DMS114 treated with DMSO at 0.1 percent for 48 hours (cell line): ENCODE data around the gene ARIH1.
"Not testable (repeated sequence)": the region's sequence is repeated elsewhere in the genome, so short reads cannot be mapped to it uniquely, and the experiment has no call there.

Experiments used
- DNase-seq: peaks from one replicate; lab custom pipeline; 2025; ENCODE audit not compliant: unreplicated experiment; lab: John Stamatoyannopoulos, UW

Gene ARIH1

DNA sequence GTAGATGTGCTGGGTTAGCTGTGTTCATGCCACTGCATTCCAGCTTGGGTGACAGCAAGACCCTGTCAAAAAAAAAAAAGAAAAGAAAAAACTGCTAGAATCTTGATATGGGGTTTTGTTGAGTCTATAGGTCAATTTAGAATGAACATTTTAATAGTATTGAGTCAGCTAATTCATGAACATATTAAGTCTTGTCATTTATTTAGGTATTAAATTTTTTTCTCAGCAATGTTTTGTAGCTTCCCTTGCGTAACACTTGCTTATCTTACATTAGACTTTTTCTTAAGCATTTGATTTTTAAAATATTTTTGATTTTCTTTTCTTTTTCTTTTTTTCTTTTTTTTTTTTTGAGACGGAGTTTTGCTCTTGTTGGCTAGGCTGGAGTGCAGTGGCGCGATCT, 119.7 kb downstream of the ARIH1 start:
- no peak for DNase-seq

DNA sequence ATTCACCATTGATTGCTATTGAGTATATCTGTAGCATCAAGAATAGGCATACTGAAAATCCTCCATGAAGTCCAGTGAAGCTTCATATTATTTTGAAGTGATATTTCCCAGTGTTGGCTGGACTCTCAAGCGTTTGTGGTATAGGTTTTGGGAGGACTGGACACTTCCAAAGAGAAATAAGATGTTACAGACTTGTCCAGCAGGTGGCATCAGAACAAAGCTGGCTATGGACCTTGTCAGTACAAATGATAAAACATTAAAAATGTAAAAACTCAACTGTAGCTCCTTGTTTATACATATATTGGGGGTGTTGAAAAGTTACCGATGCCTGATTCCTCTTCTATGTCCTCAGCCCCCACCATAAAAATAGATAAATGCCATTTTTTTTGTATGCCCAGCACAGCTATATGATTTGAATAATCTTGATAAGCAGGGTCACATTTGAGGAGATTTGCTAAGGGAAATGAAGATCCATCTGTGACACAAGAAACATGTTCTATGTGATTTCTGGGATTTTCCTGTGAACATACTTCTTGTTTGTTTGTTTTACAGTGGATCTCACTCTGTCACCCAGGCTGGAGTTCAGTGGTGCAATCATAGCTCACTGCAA, 125.8 kb downstream of the ARIH1 start:
- peak; percentile 67 for DNase-seq

DNA sequence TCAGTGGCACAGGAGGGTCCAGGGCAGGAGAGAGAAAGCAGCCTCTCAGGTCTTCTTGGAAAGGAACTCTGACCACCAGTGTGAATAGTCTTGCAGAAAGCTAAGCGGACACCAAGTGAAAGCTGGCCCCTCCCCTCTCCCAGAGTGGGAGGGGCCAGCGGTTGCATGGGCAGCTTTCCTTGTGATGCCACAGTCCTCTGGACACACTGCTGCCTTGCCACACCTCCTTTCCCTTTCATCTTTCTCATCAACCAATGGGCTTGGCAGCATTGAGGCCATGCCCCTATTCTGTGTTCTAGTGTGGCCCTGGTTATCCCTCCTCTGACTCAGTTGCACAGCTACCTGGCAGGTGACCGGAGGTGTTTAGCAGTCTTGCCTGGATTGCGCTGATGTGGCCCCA, 130.7 kb downstream of the ARIH1 start:
- DNase-seq: no peak

DNA sequence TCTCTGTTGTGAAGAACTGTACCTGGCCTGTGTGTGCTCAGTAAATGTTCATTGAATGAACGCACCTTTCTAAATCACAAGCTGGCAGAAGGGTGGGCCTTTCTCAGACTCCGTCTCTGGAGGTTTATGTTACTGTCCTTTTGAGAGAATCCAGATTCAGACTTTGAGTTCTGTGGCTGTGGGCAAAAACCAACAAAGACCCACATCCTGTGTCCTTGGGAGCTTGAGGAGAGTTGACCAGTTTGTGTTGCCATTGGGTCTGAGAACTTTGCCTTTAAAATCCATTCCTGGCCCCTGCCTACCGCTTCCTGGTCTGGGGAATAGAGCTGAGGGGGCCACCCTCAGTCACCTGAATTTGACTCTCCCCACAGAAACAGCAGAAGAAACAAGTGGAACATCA, 134.0 kb downstream of the ARIH1 start:
- not testable (repeated sequence) for DNase-seq

DNA sequence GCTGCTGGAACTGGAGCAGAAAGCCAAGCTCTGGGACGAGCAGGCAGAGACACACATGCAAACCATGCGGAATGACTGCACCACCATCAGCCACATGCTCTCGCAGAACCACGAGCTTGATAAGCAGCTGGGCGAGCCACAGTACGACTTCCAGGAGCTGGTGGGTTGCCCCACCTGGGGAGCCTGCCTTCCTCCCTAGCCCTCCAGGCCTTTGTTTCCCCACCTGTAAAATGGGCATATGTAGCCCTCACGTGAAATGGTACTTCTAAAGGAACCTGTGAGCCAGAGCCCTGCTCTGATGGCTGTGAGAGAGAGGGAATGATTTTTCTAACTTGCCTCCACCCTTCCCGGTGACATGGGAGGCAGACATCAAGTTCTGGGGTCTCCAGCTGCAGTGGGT, 135.7 kb downstream of the ARIH1 start:
- no peak for DNase-seq

DNA sequence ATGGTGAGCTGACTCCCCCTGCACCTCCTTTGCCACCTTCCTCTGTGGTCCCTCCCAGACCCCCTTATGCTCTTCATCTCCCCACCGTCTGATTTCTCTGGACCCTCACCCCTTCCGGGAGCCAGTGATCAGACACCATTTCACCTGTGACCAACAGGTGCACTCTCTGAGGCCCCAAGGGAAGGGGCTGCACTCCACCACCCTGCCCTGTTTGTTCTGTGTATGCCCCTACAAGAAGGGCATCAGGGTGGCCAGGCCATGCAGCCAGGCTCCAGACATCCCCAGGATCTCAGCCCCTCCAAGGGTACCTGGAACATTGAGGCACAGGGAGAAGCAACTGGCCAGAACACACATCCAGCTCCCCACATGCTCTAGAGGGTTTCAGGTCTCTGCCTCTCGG, 138.2 kb downstream of the ARIH1 start:
- not testable (repeated sequence) for DNase-seq

DNA sequence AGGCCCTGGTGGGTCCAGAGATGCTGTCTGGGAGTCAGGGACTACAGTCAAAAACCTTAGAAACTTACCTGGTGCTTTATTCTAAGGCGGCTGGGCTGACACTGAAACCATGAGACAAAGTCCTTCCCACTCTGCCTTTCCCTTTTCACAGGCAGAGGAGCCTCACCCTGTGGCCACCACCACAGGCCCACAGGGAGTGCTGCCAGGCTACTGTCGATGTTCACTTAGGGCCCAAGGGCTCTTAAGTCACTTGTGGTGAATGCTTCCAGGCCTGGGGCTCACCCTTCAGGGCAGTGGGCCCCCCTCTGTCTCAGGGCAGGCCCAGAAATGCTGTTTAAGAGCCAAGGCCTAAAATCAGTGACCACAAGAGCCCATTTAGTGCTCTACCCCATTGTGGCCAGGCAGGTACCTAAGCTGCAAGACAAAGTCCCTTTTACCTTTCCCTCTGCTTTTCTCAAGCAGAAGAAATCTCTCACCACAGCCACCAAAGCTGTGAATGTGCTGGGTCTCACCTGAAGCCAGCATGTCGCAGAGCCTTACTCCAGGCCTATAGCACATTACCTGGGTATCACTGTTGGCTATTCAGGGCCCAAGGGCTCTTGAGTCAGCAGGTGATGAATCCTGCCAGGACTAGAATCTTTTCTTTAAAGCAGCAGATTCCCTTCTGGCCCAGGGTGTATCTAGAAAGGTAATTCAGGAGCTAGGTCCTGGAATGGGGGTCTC, 140.8 kb downstream of the ARIH1 start:
- DNase-seq: no peak

DNA sequence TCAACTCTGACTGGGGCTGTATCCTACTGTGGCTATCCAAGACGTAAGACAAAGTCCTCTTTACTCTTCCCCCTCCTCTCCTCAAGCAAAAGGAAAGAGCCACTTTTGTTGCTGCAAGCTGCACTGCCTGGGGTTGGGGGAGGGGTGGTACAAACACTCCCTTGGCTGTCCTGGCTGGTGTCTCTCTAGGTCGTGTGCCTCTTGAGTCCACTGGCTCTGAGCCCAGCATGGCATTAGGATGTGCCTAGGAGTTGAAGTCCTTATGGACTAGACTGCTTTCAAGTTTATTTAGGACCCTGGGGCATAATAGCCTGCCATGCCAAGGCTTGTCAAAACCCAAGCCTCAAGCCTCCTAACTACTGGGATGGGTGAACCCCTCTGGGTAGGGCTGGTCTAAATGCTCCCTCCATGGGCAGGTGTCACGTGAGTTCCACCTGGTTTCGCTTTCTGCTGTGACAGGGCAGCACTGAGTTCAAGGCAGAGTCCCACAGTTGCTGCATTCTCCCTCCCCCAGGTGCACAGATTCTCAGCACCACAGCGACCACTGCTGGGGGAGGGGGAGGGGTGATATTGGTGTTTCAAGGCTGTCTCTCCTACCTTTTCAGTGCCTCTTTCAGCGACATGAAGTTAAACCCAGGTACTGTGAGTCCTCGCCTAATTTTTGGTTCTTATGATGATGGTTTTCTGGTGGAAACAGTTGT, 141.6 kb downstream of the ARIH1 start:
- DNase-seq: not testable (repeated sequence)

DNA sequence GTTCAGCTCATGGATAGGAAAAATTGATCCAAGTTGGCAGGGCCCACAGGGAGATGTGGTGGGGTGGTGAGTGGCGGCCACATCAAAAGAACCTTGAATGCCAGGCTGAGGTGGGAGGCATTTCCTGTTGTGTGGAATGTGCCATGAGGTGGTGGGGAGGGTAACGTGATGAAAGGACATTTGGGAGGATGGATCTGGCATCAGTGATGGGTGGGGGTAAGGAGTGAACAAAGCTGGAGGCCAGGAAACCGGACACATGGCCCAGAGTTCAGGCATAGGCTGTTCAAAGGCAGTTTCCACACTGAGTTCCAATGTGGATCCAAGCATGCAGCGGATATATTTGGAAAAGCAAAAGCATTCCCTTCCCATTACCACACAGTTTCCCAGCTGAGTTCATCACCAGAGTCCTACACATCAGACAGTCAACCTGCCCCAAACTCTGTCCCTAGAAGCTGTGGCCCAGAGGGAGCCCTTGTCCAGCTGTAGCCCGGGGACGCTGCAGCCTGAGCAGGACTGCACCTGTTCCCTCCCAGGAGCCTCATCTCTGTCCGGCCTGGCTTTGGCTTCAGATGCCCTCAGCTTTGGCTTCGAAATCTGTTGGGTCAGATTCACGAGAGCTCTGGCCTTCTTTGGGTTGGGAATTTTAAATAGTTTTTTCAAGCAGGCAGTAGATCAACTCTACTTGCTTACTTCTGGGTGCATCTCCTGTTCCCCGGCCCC, 142.5 kb downstream of the ARIH1 start:
- DNase-seq: no peak

DNA sequence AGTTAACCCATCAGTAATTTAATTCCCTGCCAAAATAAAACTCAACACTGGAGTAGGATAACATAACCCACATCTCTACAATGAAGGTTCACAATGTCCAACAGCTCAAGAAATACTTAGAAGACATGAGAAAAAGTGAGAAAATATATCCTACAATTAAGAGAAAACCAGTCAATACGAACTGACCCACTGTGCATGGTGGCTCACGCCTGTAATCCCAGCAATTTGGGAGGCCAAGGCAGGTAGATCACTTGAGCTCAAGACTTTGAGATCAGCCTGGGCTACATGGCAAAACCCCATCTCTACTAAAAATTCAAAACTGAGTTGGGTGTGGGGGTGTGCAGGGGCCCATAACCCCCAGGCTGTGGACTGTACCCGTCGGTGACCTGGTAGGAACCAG, 149.7 kb downstream of the ARIH1 start:
- not testable (repeated sequence) for DNase-seq

DNA sequence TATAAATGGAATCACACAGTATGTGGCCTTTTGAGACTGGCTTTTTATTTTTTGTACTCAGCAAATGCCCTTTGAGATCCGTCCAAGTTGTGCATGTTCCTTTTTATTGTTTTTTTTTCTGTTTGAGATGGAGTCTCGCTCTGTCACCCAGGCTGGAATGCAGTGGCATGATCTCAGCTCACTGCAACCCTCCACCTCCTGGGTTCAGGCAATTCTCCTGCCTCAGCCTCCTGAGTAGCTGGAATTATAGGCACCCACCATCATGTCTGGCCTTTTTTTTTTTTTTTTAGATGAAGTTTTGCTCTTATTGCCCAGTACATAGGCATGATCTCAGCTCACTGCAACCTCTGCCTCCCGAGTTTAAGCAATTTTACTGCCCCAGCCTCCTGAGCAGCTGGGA, 152.0 kb downstream of the ARIH1 start:
- DNase-seq: not testable (repeated sequence)

DNA sequence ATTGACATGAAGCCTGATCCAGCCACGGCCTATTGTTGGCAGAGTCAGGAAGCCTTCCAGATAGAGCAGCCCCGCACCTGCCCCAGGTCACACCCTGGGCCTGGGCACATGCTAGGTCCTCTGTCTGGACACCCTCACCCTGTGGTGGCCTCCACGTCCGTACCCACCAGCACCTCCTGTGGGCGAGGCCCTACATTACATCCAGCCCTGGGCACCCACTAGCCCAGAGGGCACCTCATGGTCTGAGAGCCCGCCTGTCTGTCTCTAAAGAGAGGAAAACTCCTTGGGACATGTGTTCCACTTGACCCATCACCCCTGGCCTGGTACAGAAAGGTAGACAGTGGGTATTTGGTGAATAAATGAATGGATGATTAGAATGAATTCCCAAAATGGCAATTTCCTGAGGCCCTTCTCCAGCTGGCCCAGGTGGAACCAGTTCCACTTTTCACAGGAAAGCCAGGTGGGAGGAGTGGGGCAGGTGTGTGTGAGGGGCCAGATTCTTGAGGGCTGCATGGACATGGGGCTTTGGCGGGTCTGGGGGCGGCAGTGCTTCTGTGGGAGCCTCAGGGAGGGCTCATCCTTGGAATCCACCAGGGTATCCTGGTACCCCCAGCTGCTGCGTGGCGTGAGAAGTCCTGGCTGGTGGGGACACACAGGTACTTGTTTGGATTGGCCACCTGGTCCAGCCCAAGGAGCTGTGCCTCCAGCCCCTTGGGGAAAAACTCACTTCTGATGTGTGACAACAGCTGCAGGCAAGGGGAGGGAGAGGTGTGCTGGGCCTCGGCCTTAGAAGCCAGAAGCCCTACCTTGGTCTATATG, 154.3 kb downstream of the ARIH1 start:
- not testable (repeated sequence) for DNase-seq

DNA sequence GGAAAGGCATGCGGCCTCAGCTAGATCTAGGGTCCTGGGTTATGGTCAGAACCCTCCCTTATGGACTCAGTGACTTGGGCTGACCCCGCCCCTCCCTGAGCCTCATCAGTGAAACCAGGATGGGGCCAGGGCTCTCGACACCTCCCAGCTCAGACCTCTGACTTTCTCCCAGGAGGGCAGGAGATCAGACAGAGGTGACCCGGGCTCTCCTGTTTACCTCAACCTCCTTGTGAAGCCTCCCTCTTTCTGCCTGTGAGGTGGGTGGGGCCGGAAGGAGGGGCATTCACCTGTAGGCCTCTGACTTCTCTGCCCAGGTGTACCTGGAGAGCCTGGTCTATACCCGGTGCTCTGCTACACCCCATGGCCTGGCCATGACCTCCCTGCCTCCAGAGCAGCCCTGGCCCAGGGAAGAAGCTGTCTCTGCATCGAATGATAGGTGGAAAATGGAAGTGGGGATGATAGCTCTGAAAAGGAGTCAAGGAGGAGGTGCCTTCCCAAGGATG, 155.0 kb downstream of the ARIH1 start:
- DNase-seq: not testable (repeated sequence)

DNA sequence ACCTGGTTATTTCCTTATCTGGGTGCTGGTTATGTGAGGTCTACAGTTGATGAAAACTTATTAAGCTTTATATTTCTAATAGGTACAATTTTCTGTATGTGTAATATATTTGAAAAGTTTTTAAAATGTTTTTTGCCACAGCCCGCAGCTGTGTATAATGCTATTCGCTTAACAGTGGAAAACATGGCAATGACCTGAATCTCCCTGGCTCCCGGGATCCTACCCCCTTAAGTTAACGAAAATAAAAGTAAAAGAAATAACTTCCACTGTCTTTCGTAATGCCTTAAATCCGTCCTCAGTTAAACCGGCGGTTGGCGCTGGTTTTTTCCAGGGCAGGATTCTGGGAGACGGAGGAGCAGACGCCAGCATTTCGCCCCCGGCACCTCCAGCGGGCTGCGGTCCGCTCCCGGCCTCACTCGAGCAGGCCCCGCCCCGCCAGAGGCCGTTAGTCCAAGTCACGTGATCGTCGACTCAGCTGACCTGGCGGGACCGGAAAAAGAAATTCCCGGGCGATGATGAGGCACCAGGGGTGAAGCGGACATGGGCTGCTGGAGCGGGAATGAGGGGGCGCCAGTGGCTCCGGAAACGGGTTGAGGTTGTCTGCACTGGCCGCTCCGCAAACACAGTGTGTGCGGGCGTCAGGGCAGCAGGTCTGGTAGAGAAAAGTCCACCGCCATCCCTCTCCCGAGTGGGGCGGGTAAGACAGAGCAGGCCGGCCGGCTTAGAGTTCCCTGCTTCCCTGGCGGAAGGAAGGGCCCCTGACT, 162.6 kb downstream of the ARIH1 start:
- not testable (repeated sequence) for DNase-seq

DNA sequence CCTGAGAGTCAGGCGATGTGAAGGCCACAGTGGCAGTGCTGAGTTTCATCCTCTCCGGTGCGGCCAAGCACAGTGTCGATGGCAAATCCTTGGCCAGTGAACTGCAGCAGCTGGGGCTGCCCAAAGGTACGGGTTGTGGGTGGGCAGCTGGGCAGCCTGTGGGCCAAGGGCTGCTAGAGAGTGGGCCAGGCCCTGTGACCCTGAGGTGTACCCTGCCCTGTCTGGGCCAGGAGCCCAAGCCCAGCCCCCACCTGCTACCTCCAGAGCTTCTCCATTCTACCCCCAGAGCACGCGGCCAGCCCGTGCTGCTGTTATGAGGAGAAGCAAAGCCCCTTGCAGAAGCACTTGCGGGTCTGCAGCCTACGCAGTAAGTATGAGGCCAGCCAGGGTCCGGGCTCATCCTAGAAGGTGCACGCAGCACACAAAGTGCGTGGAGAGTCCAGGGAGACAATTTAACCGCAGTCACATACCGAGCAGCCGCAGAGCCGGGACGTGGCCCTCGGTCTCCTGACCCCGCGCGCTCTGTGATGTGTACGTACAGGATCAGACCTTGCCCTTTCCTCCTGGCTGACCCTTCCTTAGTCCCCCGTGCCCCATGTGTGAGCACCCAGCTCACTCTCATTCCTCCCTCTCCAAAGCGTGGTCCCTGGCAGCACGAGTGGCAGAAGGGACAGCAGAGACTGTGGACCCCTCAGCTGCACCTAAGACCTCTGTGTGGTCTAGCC, 165.8 kb downstream of the ARIH1 start:
- DNase-seq: not testable (repeated sequence)

DNA sequence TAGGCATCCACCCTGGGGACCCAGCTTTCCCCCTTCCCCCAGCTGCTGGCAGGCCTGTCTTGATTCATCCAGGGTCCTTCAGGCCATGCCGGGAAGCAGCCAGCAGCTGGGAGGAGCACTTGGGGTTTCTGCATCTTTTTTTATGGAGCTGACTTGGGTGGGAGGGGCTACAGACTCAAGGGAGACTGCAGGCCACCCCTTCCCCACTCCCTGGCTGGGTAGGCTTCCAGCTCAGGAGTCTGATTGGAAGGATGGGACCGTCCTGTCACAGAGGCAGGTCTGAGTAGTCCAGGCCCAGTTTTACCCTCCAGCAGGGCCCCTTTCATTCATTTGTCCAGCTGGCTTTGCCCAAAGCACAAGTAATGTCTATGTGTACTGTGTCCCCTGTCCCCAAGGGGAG, 168.1 kb downstream of the ARIH1 start:
- DNase-seq: not testable (repeated sequence)

DNA sequence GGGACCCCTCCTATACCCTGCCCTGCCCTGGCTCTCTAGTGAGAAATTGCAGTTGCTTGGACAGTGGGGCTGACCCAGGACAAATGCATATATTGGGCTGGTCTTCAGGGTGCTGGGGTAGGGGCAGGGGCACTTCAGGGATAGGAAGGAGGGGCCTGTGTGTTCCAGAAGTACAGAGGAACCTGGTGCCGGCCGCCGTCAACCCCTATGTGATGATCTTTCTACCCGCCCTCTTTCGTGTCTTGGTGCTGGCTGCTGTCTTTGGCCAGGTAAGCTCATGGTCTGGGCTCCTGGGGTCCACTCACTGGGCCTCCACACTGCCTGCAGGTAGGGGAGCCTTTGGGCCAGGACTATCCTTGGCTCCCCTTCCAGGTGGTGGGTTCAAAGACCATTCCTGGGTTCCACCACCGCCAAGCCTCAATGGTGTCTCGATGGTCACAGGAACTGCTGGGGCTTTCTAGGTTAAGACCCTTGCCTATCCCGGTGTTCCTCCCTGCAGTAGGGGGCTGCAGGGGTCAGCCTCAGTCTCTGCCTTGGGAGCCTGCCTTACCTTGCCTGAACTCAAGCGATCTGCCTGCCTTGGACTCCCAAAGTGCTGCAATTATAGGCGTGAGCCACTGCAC, 174.6 kb downstream of the ARIH1 start:
- not testable (repeated sequence) for DNase-seq
